HepG2 (cell line): Measurements from ENCODE around the gene DQX1. TPM values are rescaled to one million over a fixed set of nuclear protein-coding genes. Genes with fewer than 3 reads are reported as not detected.

Experiments
- ARHGAP35 ChIP-seq: sonication (generic); formaldehyde crosslinking; IDR thresholded peaks from 2 replicates; pipeline ENCODE4 v1.9.0; 2022; ENCODE audit warnings: mild to moderate bottlenecking, inconsistent platforms, moderate library complexity, missing genetic modification reagents, borderline replicate concordance
- CSRNP2 ChIP-seq: sonication (generic); formaldehyde crosslinking; conservative IDR thresholded peaks from 2 replicates; pipeline ENCODE4 v1.8.0; 2022; ENCODE audit warnings: low read depth, missing genetic modification reagents
- DDIT3 ChIP-seq: sonication (generic); formaldehyde crosslinking; IDR thresholded peaks from 2 replicates; pipeline ENCODE4 v1.4.0; 2020; ENCODE audit warnings: mild to moderate bottlenecking, missing genetic modification reagents
- DMAP1 ChIP-seq: IDR thresholded peaks from 2 replicates; pipeline ENCODE4 v1.6.1; 2016
- E2F1 ChIP-seq: sonication (generic); formaldehyde crosslinking; IDR thresholded peaks from 2 replicates; pipeline ENCODE4 v1.5.0; 2020; ENCODE audit warnings: missing genetic modification reagents
- ESRRA ChIP-seq: sonication (generic); formaldehyde crosslinking; IDR thresholded peaks from 2 replicates; pipeline ENCODE4 v1.5.1; 2020; ENCODE audit warnings: mild to moderate bottlenecking, low read depth, missing genetic modification reagents
- HINFP ChIP-seq: sonication (generic); formaldehyde crosslinking; IDR thresholded peaks from 2 replicates; pipeline ENCODE4 v1.4.0; 2020; ENCODE audit warnings: low read depth, mild to moderate bottlenecking, missing genetic modification reagents
- HNRNPL ChIP-seq: fragments of 200-400 bp; formaldehyde crosslinking; IDR thresholded peaks from 2 replicates; pipeline ENCODE4 v1.6.1; 2017; ENCODE audit warnings: mild to moderate bottlenecking, low read depth, low read length
- JUN ChIP-seq: sonication (generic); formaldehyde crosslinking; IDR thresholded peaks from 2 replicates; pipeline ENCODE4 v1.4.0; 2020; ENCODE audit warnings: mild to moderate bottlenecking, missing genetic modification reagents
- KDM5B ChIP-seq: sonication (generic); formaldehyde crosslinking; IDR thresholded peaks from 2 replicates; pipeline ENCODE4 v1.4.0; 2020; ENCODE audit warnings: missing genetic modification reagents, mild to moderate bottlenecking, borderline replicate concordance
- MED13 ChIP-seq: sonication (generic); formaldehyde crosslinking; IDR thresholded peaks from 2 replicates; pipeline ENCODE4 v1.5.0; 2020; ENCODE audit warnings: missing genetic modification reagents
- MTERF4 ChIP-seq: sonication (generic); formaldehyde crosslinking; IDR thresholded peaks from 2 replicates; pipeline ENCODE4 v1.8.0; 2023; ENCODE audit warnings: mild to moderate bottlenecking, missing genetic modification reagents
- RNF219 ChIP-seq: sonication (generic); formaldehyde crosslinking; IDR thresholded peaks from 2 replicates; pipeline ENCODE4 v1.5.0; 2020; ENCODE audit warnings: mild to moderate bottlenecking, missing genetic modification reagents
- TFAP4 ChIP-seq: sonication (generic); IDR thresholded peaks from 2 replicates; pipeline ENCODE4 v1.6.1; 2016; ENCODE audit warnings: low read depth, borderline replicate concordance
- ZFP36L2 ChIP-seq: sonication (generic); formaldehyde crosslinking; IDR thresholded peaks from 2 replicates; pipeline ENCODE4 v1.4.0; 2020; ENCODE audit warnings: missing genetic modification reagents
- ZFYVE20 ChIP-seq: sonication (generic); formaldehyde crosslinking; IDR thresholded peaks from 2 replicates; pipeline ENCODE4 v1.8.0; 2023; ENCODE audit warnings: low read depth, mild to moderate bottlenecking, moderate library complexity, missing genetic modification reagents, borderline replicate concordance
- ZNF333 ChIP-seq: sonication (generic); formaldehyde crosslinking; IDR thresholded peaks from 2 replicates; pipeline ENCODE4 v1.4.0; 2020; ENCODE audit warnings: mild to moderate bottlenecking, missing genetic modification reagents, borderline replicate concordance
- ZNF879 ChIP-seq: sonication (generic); formaldehyde crosslinking; IDR thresholded peaks from 2 replicates; pipeline ENCODE4 v1.8.1; 2023; ENCODE audit warnings: missing genetic modification reagents
- polyA plus RNA-seq, 8 experiments: library from polyadenylated mRNA; depleted of rRNA in 3 of 8; stranded (reverse) in 7 of 8; unstranded in 1 of 8; fragments of >200 nt; fragmentation: Illumina TruSeq in 4 of 8; extraction: Trizol in 4 of 8; gene quantifications; 2 replicates each; pipeline versions ENCODE4 v1.2.1 to v1.2.3, GENCODE V29; 2011 to 2016; ENCODE audit warnings: low read depth in 4 of 8, missing spikeins in 1 of 8, mixed read lengths in 1 of 8; ENCODE audit not compliant: insufficient read depth in 1 of 8
- total RNA-seq, 5 experiments: library from RNA; depleted of rRNA; stranded (reverse); fragments of >200 nt; fragmentation: Illumina TruSeq; extraction: Trizol; gene quantifications; 2 replicates each; pipeline ENCODE4 v1.2.3, GENCODE V29; 2016; ENCODE audit warnings: low read depth in 1 of 5

The DQX1 gene
- total and polyA plus RNA-seq, 2 of the 13 experiments (the other 11 are each of a cell fraction or from before 2014, with no cell fraction given) = 27.6 to 89.8 TPM

GRCh38 chr2:74529357-74530238, 3.6 kb upstream of the DQX1 start, which contains the start of the genes AUP1 and HTRA2 (continued):
- TF ChIP-seq CSRNP2 (CRISPR knock-in tag) (no peak), TFAP4 (peak; percentile 53; the same call in 1 of the 2 replicates), ZFYVE20 (CRISPR knock-in tag) (no peak), DMAP1 (CRISPR knock-in tag) (peak; percentile 87; the same call in 1 of the 2 replicates), ZNF879 (peak; percentile 70; the same call in 1 of the 2 replicates), ZNF333 (CRISPR knock-in tag) (peak; percentile 97), E2F1 (CRISPR knock-in tag) (peak; percentile 89), HNRNPL (peak; percentile 66; the same call in 1 of the 2 replicates), ESRRA (peak; percentile 39), MTERF4 (CRISPR knock-in tag) (peak; percentile 13; the same call in 1 of the 2 replicates), ARHGAP35 (CRISPR knock-in tag) (no peak; the same call in 1 of the 2 replicates), JUN (CRISPR knock-in tag) (peak; percentile 49; the same call in 1 of the 2 replicates), ZFP36L2 (CRISPR knock-in tag) (no peak), RNF219 (no peak), HINFP (CRISPR knock-in tag) (peak; percentile 22), DDIT3 (no peak), KDM5B (CRISPR knock-in tag) (peak; percentile 80; the same call in 1 of the 2 replicates), MED13 (CRISPR knock-in tag) (peak; percentile 77; the same call in 1 of the 2 replicates)
